A172 (cell line): ENCODE results near the gene LILRB4. TPM values are rescaled to one million over a fixed set of nuclear protein-coding genes. Genes with fewer than 3 reads are reported as not detected.
"Not testable (repeated sequence)": the region's sequence is repeated elsewhere in the genome, so short reads cannot be mapped to it uniquely, and the experiment has no call there.

Source experiments
- DNase-seq: peaks from one replicate; pipeline ENCODE4 v3.0.0-alpha.2; 2015; ENCODE audit warnings: low spot score
- total RNA-seq: library from RNA; depleted of rRNA; stranded (reverse); fragments of >200 nt; shearing (Covaris generic); gene quantifications from 2 replicates; pipeline ENCODE4 v1.2.3, GENCODE V29; 2014; rRNA removed

Gene LILRB4
- total RNA-seq, result not detected in 2 replicates

GRCh38 chr19:54662730-54663129 is at the start of gene LILRB4:
TSS of gene LILRB4 (plus strand) at chr19:54662985. CDS start at chr19:54663034, 49 bp downstream.
- no peak for DNase-seq

GRCh38 chr19:54614726-54615125 is 48.1 kb upstream of the LILRB4 start:
- DNase-seq, result no peak

DNA sequence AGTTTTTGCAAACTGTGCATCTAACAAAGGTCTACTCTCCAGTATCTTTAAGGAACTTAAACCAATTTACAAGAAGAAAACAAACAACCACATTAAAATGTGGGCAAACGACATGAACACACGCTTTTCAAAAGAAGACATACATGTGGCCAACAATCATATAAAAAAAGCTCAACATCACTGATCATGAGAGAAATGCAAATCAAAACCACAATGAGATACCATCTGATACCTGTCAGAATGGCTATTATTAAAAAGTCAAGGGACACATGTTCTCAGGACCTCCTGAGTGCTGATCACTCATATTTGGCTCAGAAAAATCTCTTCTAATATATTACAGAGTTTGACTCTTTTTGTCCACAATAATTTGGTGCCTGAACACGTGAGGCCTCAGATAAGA is 46.7 kb upstream of the LILRB4 start:
- DNase-seq, result no peak

DNA sequence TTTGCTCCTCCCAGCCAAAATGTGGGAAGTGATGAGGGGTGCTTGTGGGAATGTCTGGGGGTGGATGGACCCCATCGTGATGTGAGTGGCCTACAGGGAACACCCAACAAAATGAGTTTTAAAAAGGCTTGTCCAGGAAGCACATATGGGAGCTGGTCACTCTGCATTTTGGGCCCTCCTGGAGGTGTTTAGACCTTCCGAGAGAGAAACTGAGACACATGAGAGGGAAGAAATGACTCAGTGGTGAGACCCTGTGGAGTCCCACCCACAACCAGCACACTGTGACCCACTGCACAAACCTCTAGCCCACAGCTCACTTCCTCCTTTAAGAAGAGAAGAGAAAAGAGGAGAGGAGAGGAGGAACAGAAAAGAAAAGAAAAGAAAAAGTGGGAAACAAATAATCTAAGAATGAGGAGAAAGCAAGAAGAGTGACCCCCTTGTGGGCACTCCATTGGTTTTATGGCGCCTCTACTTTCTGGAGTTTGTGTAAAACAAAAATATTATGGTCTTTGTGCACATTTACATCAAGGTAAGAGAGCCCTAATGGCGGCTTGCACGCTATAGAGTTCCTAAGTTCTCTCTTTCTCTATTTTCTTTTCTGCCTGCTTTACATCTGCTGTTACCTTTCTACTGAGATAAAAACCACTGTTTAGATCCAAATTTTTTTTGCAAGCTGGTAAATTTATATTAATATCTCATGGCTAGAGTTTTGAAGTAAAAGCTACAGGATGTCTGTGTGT is 45.8 kb upstream of the LILRB4 start:
- no peak for DNase-seq

- DNase-seq, result no peak
Measured at GRCh38 chr19:54620464-54620863, 42.3 kb upstream of the LILRB4 start.

DNA sequence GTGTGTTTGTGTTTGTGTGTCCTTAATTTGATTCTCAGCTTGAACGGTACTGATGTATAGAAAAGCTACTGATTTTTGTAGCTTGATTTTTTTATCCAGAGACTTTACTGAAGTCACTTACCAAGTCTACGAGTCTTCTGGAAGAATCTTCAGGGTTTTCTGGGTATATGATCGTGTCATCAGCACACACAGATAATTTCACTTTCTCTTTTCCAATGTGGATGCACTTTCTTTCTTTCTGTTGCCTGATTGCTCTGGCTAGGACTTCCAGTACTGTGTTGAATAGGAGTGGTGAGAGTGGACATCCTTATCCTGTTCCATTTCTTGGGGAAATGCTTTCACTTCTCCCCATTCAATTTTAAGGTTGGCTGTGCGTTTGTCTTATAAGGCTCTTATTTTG is 40.4 kb upstream of the LILRB4 start:
- no peak for DNase-seq

- DNase-seq, result not testable (repeated sequence)
Measured at GRCh38 chr19:54624234-54624633, 38.6 kb upstream of the LILRB4 start.

GRCh38 chr19:54624934-54625730 is 37.7 kb upstream of the LILRB4 start:
- DNase-seq, result not testable (repeated sequence)

DNA sequence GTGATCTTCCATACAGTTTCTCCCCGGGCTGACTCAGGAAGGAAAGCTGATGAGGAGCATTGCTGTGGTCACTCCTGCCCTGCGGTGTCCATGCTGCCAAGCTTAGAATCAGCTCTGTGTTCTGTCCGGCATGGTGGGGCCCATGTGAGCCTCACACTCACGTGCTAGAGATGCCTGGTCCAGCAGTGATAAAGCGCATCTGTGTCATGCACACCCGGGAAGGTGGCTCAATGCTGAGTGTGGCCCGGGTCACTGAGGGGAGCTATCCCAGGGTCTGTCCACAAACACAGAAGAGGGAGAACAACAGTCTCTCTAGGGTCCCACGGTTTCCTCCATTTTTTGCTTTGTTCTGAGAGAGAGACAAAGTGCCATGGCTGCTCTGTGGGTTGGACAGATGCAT is 36.0 kb upstream of the LILRB4 start:
- DNase-seq, result no peak

DNA sequence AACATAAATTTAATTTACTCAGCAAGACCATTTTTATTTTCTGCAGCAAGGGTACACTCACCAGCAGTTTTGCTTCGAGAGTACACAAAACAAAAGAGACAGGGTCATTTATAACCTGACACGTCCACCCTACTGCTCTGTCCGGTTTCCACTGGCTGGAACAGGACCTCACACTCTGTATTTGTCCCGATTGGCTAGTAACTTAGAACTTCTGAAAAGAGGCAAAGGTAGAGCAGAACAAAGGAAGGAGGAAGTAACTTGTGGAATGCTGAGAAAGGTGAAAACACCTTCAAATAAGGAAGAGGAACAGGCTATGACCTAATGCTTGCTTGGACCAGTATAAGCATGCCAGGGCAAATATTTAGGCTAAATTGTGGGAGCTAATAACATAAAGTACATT is 34.9 kb upstream of the LILRB4 start:
- not testable (repeated sequence) for DNase-seq

- not testable (repeated sequence) for DNase-seq
Measured at GRCh38 chr19:54630262-54630661, 32.5 kb upstream of the LILRB4 start, which contains the start of gene LILRB1. TSS of gene LILRB1 (plus strand) at chr19:54630484. CDS start at chr19:54631074, 590 bp downstream.

DNA sequence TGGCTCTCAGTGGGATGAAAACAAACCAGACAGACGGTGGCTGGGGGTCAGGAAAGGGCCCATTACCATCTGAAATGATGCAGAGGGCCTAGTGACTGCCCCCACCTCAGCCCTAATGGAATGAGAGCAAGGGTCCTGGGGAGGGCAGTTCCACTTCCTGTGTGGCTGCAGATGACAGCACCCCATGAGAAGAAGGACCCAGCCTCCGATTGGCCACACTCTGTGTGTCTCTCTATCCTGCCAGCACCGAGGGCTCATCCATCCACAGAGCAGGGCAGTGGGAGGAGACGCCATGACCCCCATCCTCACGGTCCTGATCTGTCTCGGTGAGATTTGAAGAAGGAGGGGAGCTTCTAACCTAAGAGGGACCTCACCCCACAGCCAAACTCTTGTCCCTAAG is 32.0 kb upstream of the LILRB4 start:
- DNase-seq, result no peak

DNA sequence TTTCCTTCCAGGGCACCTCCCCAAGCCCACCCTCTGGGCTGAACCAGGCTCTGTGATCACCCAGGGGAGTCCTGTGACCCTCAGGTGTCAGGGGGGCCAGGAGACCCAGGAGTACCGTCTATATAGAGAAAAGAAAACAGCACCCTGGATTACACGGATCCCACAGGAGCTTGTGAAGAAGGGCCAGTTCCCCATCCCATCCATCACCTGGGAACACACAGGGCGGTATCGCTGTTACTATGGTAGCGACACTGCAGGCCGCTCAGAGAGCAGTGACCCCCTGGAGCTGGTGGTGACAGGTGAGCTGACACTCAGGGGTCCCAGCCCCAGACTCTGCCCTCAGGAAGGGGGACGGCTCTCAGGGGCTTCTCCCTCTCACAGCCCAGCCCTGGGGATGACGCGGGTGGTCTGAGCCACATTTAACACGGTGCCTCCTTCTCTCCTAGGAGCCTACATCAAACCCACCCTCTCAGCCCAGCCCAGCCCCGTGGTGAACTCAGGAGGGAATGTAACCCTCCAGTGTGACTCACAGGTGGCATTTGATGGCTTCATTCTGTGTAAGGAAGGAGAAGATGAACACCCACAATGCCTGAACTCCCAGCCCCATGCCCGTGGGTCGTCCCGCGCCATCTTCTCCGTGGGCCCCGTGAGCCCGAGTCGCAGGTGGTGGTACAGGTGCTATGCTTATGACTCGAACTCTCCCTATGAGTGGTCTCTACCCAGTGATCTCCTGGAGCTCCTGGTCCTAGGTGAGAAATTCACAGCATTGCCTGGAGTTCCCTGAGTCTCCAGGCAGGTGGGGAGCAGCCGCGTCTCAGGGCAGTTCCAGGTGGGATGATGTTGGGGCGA is 31.1 kb upstream of the LILRB4 start:
- DNase-seq, result not testable (repeated sequence)

GRCh38 chr19:54632517-54632916 is 30.3 kb upstream of the LILRB4 start:
- not testable (repeated sequence) for DNase-seq

GRCh38 chr19:54633401-54633800 is 29.4 kb upstream of the LILRB4 start:
- DNase-seq, result no peak

DNA sequence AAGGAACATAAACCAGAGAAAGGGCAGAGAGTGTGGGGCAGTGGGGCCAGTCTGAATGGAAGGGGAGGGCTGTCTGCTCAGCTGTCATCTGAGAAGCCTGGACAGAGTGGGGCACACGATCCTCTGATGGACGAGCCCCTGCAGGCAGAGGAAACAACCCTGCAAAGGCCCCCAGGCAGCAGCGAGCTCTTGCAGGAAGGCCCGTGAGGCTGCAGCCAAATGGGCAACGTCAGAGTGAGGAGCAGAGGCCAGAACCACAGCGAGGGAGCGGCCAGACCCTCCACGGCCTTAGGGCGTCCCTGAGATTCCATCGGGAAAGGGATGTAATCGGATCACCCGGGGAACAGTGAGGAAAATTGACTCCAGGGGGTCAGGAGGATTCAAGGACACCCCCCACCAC is 26.7 kb upstream of the LILRB4 start:
- DNase-seq, result not testable (repeated sequence)

- no peak for DNase-seq
Measured at GRCh38 chr19:54638683-54639082, 24.1 kb upstream of the LILRB4 start.

DNA sequence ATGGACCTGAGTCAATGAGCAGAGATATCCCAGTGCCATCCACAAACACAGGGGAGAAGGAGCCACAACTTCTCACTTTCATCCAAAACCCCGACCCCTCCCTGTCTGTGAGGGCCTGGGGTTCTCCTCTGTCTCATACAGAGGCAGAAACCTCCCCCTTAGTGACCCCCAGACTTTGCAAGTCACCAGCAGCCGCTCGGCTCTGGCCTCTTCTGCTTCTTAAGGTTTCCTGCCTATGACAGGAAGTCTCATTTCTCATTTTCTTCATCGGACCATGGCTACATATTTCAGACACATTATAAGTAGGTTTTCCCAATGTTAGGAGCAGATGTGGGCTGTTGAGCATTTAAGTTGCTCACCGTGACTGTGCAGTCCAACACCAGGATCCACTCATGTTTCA is 19.8 kb upstream of the LILRB4 start:
- DNase-seq, result not testable (repeated sequence)

- DNase-seq, result not testable (repeated sequence)
Measured at GRCh38 chr19:54643583-54643982, 19.2 kb upstream of the LILRB4 start.

DNA sequence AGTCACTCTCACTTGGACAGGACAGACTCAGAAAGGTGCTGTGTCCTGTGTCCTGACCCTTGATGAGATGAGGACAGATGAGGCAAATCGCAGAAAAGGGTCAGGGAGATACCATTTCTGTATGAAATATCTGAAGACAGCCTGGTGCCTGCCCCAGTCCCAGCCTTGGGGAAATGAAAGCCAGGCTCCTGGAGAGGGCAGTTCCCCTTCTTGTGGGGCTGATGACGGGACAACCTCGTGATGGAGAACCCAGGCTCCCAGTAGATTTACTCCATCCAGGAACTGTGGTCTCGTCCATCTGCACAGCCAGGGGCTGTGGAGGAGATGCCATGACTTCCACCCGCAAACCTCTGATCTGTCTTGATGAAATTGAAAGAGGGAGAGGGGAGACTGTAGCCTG is 18.7 kb upstream of the LILRB4 start:
- DNase-seq, result no peak

GRCh38 chr19:54646331-54646841 is 16.4 kb upstream of the LILRB4 start:
- DNase-seq, result no peak

DNA sequence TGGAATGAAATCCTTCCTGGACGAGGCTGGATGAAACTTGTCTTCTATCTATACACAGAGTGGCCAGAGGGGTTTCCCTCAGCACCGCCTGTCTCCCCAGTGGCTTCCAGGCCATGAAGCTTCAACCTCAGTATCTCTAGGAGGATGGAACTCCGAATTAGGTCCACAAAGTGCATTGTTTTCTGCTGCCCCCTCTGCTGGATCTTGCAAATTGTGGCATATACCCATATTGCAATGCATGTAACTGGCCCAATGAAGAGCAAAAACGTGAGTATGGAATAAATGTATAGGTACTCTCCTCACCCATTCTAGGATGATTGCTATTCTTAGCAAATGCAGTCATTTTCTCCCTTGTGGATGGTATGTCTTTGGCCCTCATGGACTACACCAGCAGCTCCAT is 14.7 kb upstream of the LILRB4 start:
- DNase-seq, result no peak
